ENCODE results near the gene IL24. TPM values are rescaled to one million over a fixed set of nuclear protein-coding genes. Genes with fewer than 3 reads are reported as not detected.
"Not testable (repeated sequence)": the region's sequence is repeated elsewhere in the genome, so short reads cannot be mapped to it uniquely, and the experiment has no call there.

Gene IL24
- polyA plus RNA-seq, 2 of the 4 experiments (the other 2 are of a cell fraction), result 0.04 TPM; not detected in 1

- TF ChIP-seq HES2 (IDR thresholded peaks at IDR 0.05) (no peak), RNF2 (IDR thresholded peaks at IDR 0.05; ENCODE audit: borderline replicate concordance, low read depth) (no peak), RARB (CRISPR knock-in tag; IDR thresholded peaks at IDR 0.05) (no peak), HEYL (CRISPR knock-in tag; IDR thresholded peaks at IDR 0.05) (no peak), TFCP2L1 (CRISPR knock-in tag; IDR thresholded peaks at IDR 0.05) (no peak), PHF8 (IDR thresholded peaks at IDR 0.05; ENCODE audit: borderline replicate concordance, low read depth) (no peak), MAZ (IDR thresholded peaks at IDR 0.05; ENCODE audit: borderline replicate concordance, low read depth, low read length) (no peak), TP53 (CRISPR knock-in tag; IDR thresholded peaks at IDR 0.05) (no peak), SMC3 (IDR thresholded peaks at IDR 0.05) (no peak), CBX8 (IDR thresholded peaks at IDR 0.05) (no peak), JUNB (IDR thresholded peaks at IDR 0.05) (no peak), RAD21 (conservative IDR thresholded peaks at IDR 0.05 in 1 of 2, IDR thresholded peaks at IDR 0.05 in 1 of 2) (no peak)
- TF ChIP-seq, protein P1, sequence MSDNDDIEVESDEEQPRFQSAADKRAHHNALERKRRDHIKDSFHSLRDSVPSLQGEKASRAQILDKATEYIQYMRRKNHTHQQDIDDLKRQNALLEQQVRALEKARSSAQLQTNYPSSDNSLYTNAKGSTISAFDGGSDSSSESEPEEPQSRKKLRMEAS (IDR thresholded peaks at IDR 0.05), result no peak
- H3K27ac ChIP-seq, result no peak overlapping the region
- DNase-seq (ENCODE audit: low read depth in 1 of 2, low spot score in 1 of 2) (no peak), ATAC-seq (no peak), FAIRE-seq (no peak)
- H3K4me2 ChIP-seq, result no peak overlapping the region
- no peak overlapping the region for H3K4me3 ChIP-seq
- WGBS (ENCODE audit: missing lambda C conversion rate), result 17% methylated on average over 1 of the region's 1 CpG
- H3K4me1 ChIP-seq, result peaks cover 9% of the 10 kb centered on the region
- ChIA-PET CTCF (interaction anchor here (0.6 to 3.0 kb wide), 6 partner anchors 10 to 89 kb away, joined by 3 to 27 read pairs (median 3); no protein-coding TSS in a partner anchor), POLR2A (no interaction called here)
- H3K9me3 ChIP-seq, result no peaks in the 10 kb centered on the region
These were observed 25.3 kb downstream of the IL24 start for GRCh38 chr1:206922524-206922923.

DNA sequence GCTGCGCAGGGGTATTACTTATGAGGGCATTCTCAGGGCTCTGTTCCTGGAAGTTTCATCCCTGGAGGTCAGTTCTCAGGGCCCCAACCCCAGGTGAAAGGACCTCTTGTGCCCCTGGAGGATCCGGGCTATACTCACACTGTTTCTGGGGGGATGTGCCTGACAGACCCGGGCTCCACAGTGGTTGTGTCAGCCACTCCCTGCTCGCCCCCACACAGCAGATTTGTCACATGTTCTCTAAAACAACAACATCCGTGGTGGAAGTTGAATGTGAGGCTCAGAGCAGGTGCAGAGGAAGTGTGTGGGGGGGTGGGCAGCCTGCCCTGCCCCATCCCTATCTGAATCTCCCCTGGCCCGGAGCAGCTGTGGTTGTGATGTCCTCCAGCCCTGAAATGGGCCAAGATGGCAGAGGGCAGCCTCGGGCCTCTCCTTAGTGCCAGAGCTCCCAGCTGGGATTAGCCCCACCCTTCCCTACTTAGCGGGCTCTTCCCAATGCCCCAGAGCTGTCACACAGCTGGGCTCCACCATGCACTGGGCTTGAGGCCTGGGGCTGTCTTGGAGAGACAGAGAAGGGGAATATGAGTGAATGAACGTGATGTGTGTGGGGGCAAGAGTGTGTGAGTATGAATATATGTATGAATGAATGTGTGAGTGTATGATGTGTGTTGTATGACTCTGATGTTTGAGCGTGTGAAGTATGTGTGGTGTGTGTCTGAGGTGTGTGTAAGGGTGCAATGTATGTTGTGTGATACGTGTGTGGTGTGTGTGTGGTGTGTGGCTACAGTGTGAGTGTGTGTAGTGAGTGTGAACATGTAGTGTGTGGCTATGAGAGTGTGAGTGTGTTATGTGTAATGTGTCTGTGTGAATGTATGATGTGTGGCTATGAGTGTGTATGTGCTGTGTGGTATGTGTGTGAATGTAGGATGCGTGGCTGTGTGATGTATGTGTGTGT, 26.0 kb downstream of the IL24 start:
- Histone ChIP-seq H3K4me3 (no peak overlapping the region), H3K4me1 (peaks cover 10% of the 10 kb centered on the region), H3K4me2 (no peak overlapping the region), H3K9me3 (no peaks in the 10 kb centered on the region), H3K27ac (no peak overlapping the region)
- no peak for FAIRE-seq
- no peak for DNase-seq (ENCODE audit: low read depth in 1 of 2, low spot score in 1 of 2)
- 78% methylated on average over 12 of the region's 12 CpGs for WGBS (ENCODE audit: missing lambda C conversion rate)
- ChIA-PET POLR2A (no interaction called here), CTCF (interaction anchor here (1.4 to 3.0 kb wide), 2 partner anchors 11 to 23 kb away, joined by 3 to 27 read pairs; no protein-coding TSS in a partner anchor)
- no peak for ATAC-seq
- TF ChIP-seq HOXB5 (CRISPR knock-in tag; IDR thresholded peaks at IDR 0.05), result no peak
- TF ChIP-seq, protein P2, sequence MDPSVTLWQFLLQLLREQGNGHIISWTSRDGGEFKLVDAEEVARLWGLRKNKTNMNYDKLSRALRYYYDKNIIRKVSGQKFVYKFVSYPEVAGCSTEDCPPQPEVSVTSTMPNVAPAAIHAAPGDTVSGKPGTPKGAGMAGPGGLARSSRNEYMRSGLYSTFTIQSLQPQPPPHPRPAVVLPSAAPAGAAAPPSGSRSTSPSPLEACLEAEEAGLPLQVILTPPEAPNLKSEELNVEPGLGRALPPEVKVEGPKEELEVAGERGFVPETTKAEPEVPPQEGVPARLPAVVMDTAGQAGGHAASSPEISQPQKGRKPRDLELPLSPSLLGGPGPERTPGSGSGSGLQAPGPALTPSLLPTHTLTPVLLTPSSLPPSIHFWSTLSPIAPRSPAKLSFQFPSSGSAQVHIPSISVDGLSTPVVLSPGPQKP (IDR thresholded peaks at IDR 0.05; ENCODE audit: low read depth, low read length), result no peak
- no peak for TF ChIP-seq RFX5 (IDR thresholded peaks at IDR 0.05)
- TF ChIP-seq POLR2A (IDR thresholded peaks at IDR 0.05; ENCODE audit: low read length), result no peak
- TF ChIP-seq MYC (IDR thresholded peaks at IDR 0.05; ENCODE audit: borderline replicate concordance, low read length), result no peak
- TF ChIP-seq, protein P3, sequence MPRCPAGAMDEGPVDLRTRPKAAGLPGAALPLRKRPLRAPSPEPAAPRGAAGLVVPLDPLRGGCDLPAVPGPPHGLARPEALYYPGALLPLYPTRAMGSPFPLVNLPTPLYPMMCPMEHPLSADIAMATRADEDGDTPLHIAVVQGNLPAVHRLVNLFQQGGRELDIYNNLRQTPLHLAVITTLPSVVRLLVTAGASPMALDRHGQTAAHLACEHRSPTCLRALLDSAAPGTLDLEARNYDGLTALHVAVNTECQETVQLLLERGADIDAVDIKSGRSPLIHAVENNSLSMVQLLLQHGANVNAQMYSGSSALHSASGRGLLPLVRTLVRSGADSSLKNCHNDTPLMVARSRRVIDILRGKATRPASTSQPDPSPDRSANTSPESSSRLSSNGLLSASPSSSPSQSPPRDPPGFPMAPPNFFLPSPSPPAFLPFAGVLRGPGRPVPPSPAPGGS (IDR thresholded peaks at IDR 0.05), result no peak
- TF ChIP-seq NFE2L2 (conservative IDR thresholded peaks at IDR 0.05; ENCODE audit: low read length), result no peak
- TF ChIP-seq MAZ (IDR thresholded peaks at IDR 0.05; ENCODE audit: borderline replicate concordance, low read depth, low read length), result no peak
- no peak for TF ChIP-seq HOXB13 (CRISPR knock-in tag; IDR thresholded peaks at IDR 0.05; ENCODE audit: low read depth)
- TF ChIP-seq CBX2 (IDR thresholded peaks at IDR 0.05; ENCODE audit: borderline replicate concordance, low read depth), result no peak
- TF ChIP-seq ZFP36 (IDR thresholded peaks at IDR 0.05; ENCODE audit: borderline replicate concordance, partially characterized antibody), result no peak
- no peak for TF ChIP-seq SREBF2 (IDR thresholded peaks at IDR 0.05)
- no peak for TF ChIP-seq NR3C1 (IDR thresholded peaks at IDR 0.05)

DNA sequence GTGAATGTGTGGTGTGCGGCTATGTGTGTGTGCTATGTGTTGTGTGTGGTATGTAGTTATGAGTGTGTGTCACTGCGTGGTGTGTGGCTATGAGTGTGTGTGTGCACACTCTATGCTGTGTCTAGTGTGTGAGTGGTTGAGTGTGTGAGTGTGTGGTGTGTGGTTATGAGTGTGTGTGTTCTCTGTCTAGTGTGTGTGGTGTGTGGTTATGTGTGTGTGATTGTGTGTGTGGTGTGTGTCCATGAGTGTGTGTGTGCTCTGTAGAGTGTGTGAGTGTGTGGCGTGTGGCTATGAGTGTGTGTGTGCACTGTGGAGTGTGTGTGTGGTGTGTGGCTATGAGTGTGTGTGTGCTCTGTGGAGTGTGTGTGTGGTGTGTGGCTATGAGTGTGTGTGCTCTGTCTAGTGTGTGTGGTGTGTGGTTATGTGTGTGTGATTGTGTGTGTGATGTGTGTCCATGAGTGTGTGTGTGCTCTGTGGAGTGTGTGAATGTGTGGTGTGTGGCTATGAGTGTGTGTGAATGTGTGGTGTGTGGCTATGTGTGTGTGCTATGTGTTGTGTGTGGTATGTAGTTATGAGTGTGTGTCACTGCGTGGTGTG, 26.8 kb downstream of the IL24 start:
- H3K4me1 ChIP-seq; H3K4me3 ChIP-seq; H3K4me2 ChIP-seq; DNase-seq (ENCODE audit: low read depth in 1 of 2, low spot score in 1 of 2); POLR2A ChIA-PET; H3K9me3 ChIP-seq: not testable (repeated sequence)
- CTCF ChIA-PET, result interaction anchor here (0.6 to 1.4 kb wide), 3 partner anchors 12 to 14 kb away, joined by 3 to 6 read pairs (median 3); no protein-coding TSS in a partner anchor
- peak in 1 of 2 experiments; percentile 28; a peak in 1 of 6 replicates for ATAC-seq
- WGBS (ENCODE audit: missing lambda C conversion rate), result 80% methylated on average over 4 of the region's 4 CpGs
- peak; percentile 28 for FAIRE-seq
- H3K27ac ChIP-seq, result peak overlapping the region in 1 of 2 experiments; percentile 39; a peak in 1 of 6 replicates
